Panc1 (cell line): ENCODE data around the gene TMEM178A. TPM values are rescaled to one million over a fixed set of nuclear protein-coding genes. Genes with fewer than 3 reads are reported as not detected.

Experiments used
- ATAC-seq: fragments of 200-7000 bp; cut with Tn5 transposase; 2 replicates; pipeline ENCODE4 v1.9.1; 2020; ENCODE audit warnings: mild to moderate bottlenecking, moderate library complexity
- BruUV-seq: library from RNA; stranded (reverse); fragments of 400-500 nt; replicated peaks from 2 replicates; lab custom pipeline; 2021; lab: Mats Ljungman, UMichigan
- CTCF ChIA-PET: fragments of 300-600 bp; sonication (Branson Sonifier 250); formaldehyde crosslinking; loops from one replicate; lab custom pipeline; 2022; ENCODE audit warnings: antibody characterized with exemption; lab: Charles Lee
- POLR2A ChIA-PET: fragments of 300-600 bp; sonication (Branson Sonifier 250); formaldehyde crosslinking; loops from one replicate; lab custom pipeline; 2022; ENCODE audit warnings: antibody characterized with exemption; lab: Charles Lee
- DNase-seq: peaks from one replicate; pipeline ENCODE4 v3.0.0-alpha.2; 2010; ENCODE audit warnings: low read depth, low spot score
- H3K27ac ChIP-seq: 2 replicates; pipeline ENCODE4 v1.5.1; 2011; ENCODE audit warnings: mild to moderate bottlenecking, low read length, inconsistent platforms
- H3K27me3 ChIP-seq: fragments of 200-500 bp; sonication (Bioruptor generic); 2 replicates; pipeline ENCODE4 v1.6.0; 2014; ENCODE audit warnings: low read length, inconsistent platforms; ENCODE audit not compliant: control insufficient read depth, insufficient read depth
- H3K36me3 ChIP-seq: fragments of 200-500 bp; sonication (Bioruptor generic); 2 replicates; pipeline ENCODE4 v1.5.1; 2014; ENCODE audit warnings: inconsistent platforms, mild to moderate bottlenecking, low read length, moderate library complexity; ENCODE audit not compliant: control insufficient read depth, insufficient read depth
- H3K4me1 ChIP-seq: 2 replicates; pipeline ENCODE4 v1.5.1; 2011; ENCODE audit warnings: inconsistent platforms, mild to moderate bottlenecking, low read length, moderate library complexity; ENCODE audit not compliant: control insufficient read depth, insufficient read depth
- H3K4me3 ChIP-seq, 2 experiments: 2 replicates each; pipeline ENCODE4 v1.5.1; 2011 to 2012; ENCODE audit warnings: low read depth in 2 of 2, low read length in 2 of 2, mild to moderate bottlenecking in 2 of 2, inconsistent platforms in 1 of 2, moderate library complexity in 1 of 2
- H3K9me3 ChIP-seq: fragments of 200-500 bp; sonication (Bioruptor generic); 2 replicates; pipeline ENCODE4 v1.5.1; 2014; ENCODE audit warnings: low read depth, mild to moderate bottlenecking, inconsistent platforms, low read length, moderate library complexity; ENCODE audit not compliant: control insufficient read depth, insufficient read depth
- CTCF ChIP-seq: fragments of 450-650 bp; IDR thresholded peaks from 2 replicates; pipeline ENCODE4 v1.5.1; 2017; ENCODE audit warnings: mild to moderate bottlenecking
- POLR2AphosphoS5 ChIP-seq: IDR thresholded peaks from 2 replicates; pipeline ENCODE4 v1.6.1; 2012; ENCODE audit warnings: mild to moderate bottlenecking, low read depth, low read length, moderate library complexity
- SIN3A ChIP-seq: IDR thresholded peaks from 2 replicates; pipeline ENCODE4 v1.6.1; 2012; ENCODE audit warnings: low read depth, mild to moderate bottlenecking, low read length, moderate library complexity, borderline replicate concordance; ENCODE audit not compliant: insufficient read depth
- TCF7L2 ChIP-seq: IDR thresholded peaks from 2 replicates; pipeline ENCODE4 v1.6.1; 2011; ENCODE audit warnings: mild to moderate bottlenecking, low read depth, low read length, inconsistent platforms
- in situ Hi-C: cut with HindIII; loops from 2 replicates; pipeline ENCODE4 v1.10.0; 2016; ENCODE audit warnings: low sequenced_read_pairs, low pct_unique_long_range_greater_than_20kb
- intact Hi-C: fragments of 100-400 bp; cut with micrococcal nuclease; formaldehyde crosslinking; loops from one replicate; pipeline ENCODE4 v1.10.0; 2022; ENCODE audit not compliant: unreplicated experiment
- total RNA-seq: library from RNA; stranded (reverse); gene quantifications from one replicate; pipeline ENCODE4 v1.2.1, GENCODE V29; 2021; ENCODE audit not compliant: unreplicated experiment
- TF ChIP-seq, protein P1 (sequence below), 2 experiments: IDR thresholded peaks; 2 replicates each; pipeline ENCODE4 v1.6.1; 2011 to 2012; ENCODE audit warnings: low read depth in 2 of 2, control low read depth in 1 of 2, low read length in 1 of 2, mild to moderate bottlenecking in 1 of 2, moderate library complexity in 1 of 2; ENCODE audit not compliant: insufficient read depth in 1 of 2

Gene TMEM178A
- total RNA-seq, 1 experiment from 2014 or later = not detected

DNA sequence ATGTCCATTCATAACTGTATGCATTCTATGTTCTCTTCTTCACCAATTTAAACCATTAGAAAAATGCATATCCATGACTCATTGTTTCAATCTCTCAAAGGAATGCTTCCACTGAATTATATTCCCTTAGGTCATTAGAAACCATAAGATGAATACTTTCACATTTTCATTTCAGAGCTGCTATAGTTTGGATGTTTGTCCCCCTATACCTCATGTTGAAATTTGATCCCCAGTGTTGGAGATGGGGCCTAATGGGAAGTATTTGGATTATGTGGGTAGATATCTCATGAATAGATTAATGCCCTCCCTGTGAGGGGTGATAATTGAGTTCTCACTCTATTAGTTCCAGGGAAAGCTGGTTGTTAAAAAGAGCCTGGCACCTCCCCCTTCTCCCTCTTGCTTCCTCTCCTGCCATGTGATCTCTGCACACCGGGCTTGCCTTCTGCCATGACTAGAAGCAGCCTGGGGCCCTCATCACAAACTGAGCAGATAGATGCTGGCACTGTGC is 77.6 kb downstream of the TMEM178A start:
- TF ChIP-seq CTCF (no peak), POLR2AphosphoS5 (no peak), TCF7L2 (no peak), SIN3A (no peak)
- TF ChIP-seq, protein P1, sequence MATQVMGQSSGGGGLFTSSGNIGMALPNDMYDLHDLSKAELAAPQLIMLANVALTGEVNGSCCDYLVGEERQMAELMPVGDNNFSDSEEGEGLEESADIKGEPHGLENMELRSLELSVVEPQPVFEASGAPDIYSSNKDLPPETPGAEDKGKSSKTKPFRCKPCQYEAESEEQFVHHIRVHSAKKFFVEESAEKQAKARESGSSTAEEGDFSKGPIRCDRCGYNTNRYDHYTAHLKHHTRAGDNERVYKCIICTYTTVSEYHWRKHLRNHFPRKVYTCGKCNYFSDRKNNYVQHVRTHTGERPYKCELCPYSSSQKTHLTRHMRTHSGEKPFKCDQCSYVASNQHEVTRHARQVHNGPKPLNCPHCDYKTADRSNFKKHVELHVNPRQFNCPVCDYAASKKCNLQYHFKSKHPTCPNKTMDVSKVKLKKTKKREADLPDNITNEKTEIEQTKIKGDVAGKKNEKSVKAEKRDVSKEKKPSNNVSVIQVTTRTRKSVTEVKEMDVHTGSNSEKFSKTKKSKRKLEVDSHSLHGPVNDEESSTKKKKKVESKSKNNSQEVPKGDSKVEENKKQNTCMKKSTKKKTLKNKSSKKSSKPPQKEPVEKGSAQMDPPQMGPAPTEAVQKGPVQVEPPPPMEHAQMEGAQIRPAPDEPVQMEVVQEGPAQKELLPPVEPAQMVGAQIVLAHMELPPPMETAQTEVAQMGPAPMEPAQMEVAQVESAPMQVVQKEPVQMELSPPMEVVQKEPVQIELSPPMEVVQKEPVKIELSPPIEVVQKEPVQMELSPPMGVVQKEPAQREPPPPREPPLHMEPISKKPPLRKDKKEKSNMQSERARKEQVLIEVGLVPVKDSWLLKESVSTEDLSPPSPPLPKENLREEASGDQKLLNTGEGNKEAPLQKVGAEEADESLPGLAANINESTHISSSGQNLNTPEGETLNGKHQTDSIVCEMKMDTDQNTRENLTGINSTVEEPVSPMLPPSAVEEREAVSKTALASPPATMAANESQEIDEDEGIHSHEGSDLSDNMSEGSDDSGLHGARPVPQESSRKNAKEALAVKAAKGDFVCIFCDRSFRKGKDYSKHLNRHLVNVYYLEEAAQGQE (IDR thresholded peaks at IDR 0.05; ENCODE audit: insufficient read depth in 1 of 2, low read depth in 2 of 2, low read length in 1 of 2) = no peak
- Histone ChIP-seq H3K27me3 (no peaks in the 10 kb centered on the region), H3K9me3 (no peaks in the 10 kb centered on the region), H3K27ac (no peak overlapping the region), H3K36me3 (peaks cover 43% of the 10 kb centered on the region), H3K4me1 (no peaks in the 10 kb centered on the region), H3K4me3 (no peak overlapping the region)
- no TSS peak for BruUV-seq
- DNase-seq (no peak), ATAC-seq (no peak)
- in situ Hi-C loops (no loop called here), intact Hi-C loops (no loop called here)
- ChIA-PET POLR2A (no interaction called here), CTCF (no interaction called here)

GRCh38 chr2:39755466-39755865 is 89.7 kb downstream of the TMEM178A start:
- ATAC-seq (no peak), DNase-seq (no peak)
- ChIA-PET POLR2A (no interaction called here), CTCF (no interaction called here)
- intact Hi-C loops = no loop called here
- in situ Hi-C loops = no loop called here
- no peaks in the 10 kb centered on the region for H3K27me3 ChIP-seq
- no peak overlapping the region for H3K27ac ChIP-seq
- H3K36me3 ChIP-seq = peaks cover 45% of the 10 kb centered on the region
- H3K4me1 ChIP-seq = no peaks in the 10 kb centered on the region
- no TSS peak for BruUV-seq
- H3K4me3 ChIP-seq = no peak overlapping the region
- H3K9me3 ChIP-seq = no peaks in the 10 kb centered on the region
- TF ChIP-seq CTCF = no peak
- TF ChIP-seq TCF7L2 = no peak
- no peak for TF ChIP-seq POLR2AphosphoS5
- TF ChIP-seq, protein P1 (IDR thresholded peaks at IDR 0.05; ENCODE audit: insufficient read depth in 1 of 2, low read depth in 2 of 2, low read length in 1 of 2) = no peak
- TF ChIP-seq SIN3A = no peak
